Heart left ventricle (tissue), 13 donors: ENCODE measurements around the gene SERPINI2.

Experiments used
- CTCF ChIP-seq, 12 donors: fragments of 200-600 bp; sonication (generic) in 4 of 12; IDR thresholded peaks; one replicate each; pipeline versions ENCODE4 v1.5.0 to v1.8.0; 2018 to 2022; ENCODE audit warnings: antibody characterized with exemption in 12 of 12, mild to moderate bottlenecking in 5 of 12
- POLR2A ChIP-seq, 2 donors: fragments of 450-650 bp; IDR thresholded peaks; one replicate each; pipeline ENCODE4 v1.6.1; 2017; ENCODE audit warnings: antibody characterized with exemption in 2 of 2, mild to moderate bottlenecking in 2 of 2, moderate library complexity in 2 of 2
- donor health status: ischemic (EF 13 %, LVEDD 7.1; RV severe dilation, severe dysfunction).
- donor health status: DM: no; HTN: yes; CAD: no.
- donor health status: DM: no; HTN: no; CAD: no.
- donor health status: ischemic (EF 25% LVEDD 6.9; RV normal size, moderate dysfunction).
- donor health status: ischemic (EF 25% LVEDD 5.7; RV mildly dilated, moderate dysfunction).
- donor health status: ischemic (EF 35%, LVEDD 5.7; RV mildly dilated, moderate dysfunction).
- donor health status: nonischemic (EF 11% LVEDD 7.7; RV severe dilation, severe dysfunction).
- donor health status: DM: yes; HTN: yes; CAD: no.
- donor health status: PGD.
- donor health status: ischemic (EF 29% LVEDD 5.4; RV normal size, mild dysfunction).
- donor health status: nonischemic (EF 23%, LVEDD 6.1; RV moderate dilation, normal function).

DNA sequence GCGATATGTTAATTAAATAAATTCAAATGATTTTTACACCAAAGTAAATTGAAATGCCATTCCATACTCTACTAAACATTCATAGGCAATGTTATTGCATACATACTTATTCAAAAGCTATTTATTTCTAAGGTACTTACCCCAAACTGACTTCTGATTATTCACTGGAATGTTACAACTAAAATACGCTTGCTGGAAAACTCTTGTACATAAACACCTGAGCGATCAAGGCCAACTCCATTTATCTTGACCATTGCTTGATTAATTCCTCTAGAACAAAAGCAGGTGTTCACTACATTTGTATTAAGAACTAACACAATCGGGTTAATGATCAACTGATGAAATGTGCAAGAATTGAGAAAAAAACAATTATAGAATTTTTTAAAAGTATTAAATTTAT is at the start of gene SERPINI2:
- TF ChIP-seq CTCF (IDR thresholded peaks at IDR 0.05) (no peak), POLR2A (IDR thresholded peaks at IDR 0.05) (no peak)
